ENCODE measurements around the gene PLEKHG2.

GRCh38 chr19:39426170-39426569 is 13.7 kb downstream of the PLEKHG2 start:
- TF ChIP-seq POLR2A (IDR thresholded peaks at IDR 0.05) (no peak), CTCF (IDR thresholded peaks at IDR 0.05) (no peak)
